Vagina (tissue), 2 donors: ENCODE results near the gene OPRL1. TPM values are rescaled to one million over a fixed set of nuclear protein-coding genes. Genes with fewer than 3 reads are reported as not detected.

Experiments used
- DNase-seq, 2 donors: peaks; one replicate each; pipeline ENCODE4 v3.0.0-alpha.2; 2017; ENCODE audit errors: extremely low spot score in 2 of 2
- H3K27ac ChIP-seq: fragments of 200-600 bp; sonication (generic); one replicate; pipeline ENCODE4 v1.5.1; 2019
- H3K27me3 ChIP-seq: fragments of 200-600 bp; sonication (generic); one replicate; pipeline ENCODE4 v1.5.1; 2019
- H3K36me3 ChIP-seq, 2 donors: fragments of 200-600 bp; sonication (generic); one replicate each; pipeline ENCODE4 v1.5.1; 2017 to 2019
- H3K4me1 ChIP-seq: fragments of 200-600 bp; sonication (generic); one replicate; pipeline ENCODE4 v1.5.1; 2019
- H3K4me3 ChIP-seq, 2 donors: fragments of 200-600 bp; sonication (generic); 1 replicate in 1 of 2; 2 replicates in 1 of 2; pipeline ENCODE4 v1.5.1; 2016 to 2019
- H3K9me3 ChIP-seq: fragments of 200-600 bp; sonication (generic); one replicate; pipeline ENCODE4 v1.5.1; 2019
- POLR2A ChIP-seq, 2 donors: fragments of 450-650 bp; IDR thresholded peaks; one replicate each; pipeline ENCODE4 v1.6.1; 2017; ENCODE audit warnings: antibody characterized with exemption in 2 of 2, mild to moderate bottlenecking in 2 of 2, moderate library complexity in 2 of 2
- POLR2AphosphoS5 ChIP-seq, 2 donors: sonication (generic); formaldehyde crosslinking; IDR thresholded peaks; one replicate each; pipeline ENCODE4 v1.9.0; 2017; ENCODE audit warnings: antibody characterized with exemption in 2 of 2, mild to moderate bottlenecking in 2 of 2, low read depth in 1 of 2; ENCODE audit not compliant: insufficient read depth in 1 of 2
- intact Hi-C: fragments of 100-400 bp; cut with DNase I; formaldehyde crosslinking; loops from one replicate; pipeline ENCODE4 v1.15.1; 2023
- microRNA-seq: library from miRNA; unstranded; fragments of <30 nt; microRNA quantifications from one replicate; pipeline ENCODE4, GENCODE V29; 2017; ENCODE audit warnings: borderline number of aligned reads, borderline replicate concordance
- small RNA-seq: library from RNA; depleted of rRNA; stranded (forward); fragments of <200 nt; gene quantifications from one replicate; pipeline ENCODE3, GENCODE V24; 2016
- total RNA-seq: library from RNA; depleted of rRNA; stranded (reverse); fragments of >200 nt; gene quantifications from one replicate; pipeline ENCODE4 v1.2.3, GENCODE V29; 2016
- TF ChIP-seq, protein P1 (sequence below), 3 experiments: fragments of 450-650 bp in 2 of 3; fragments of 200-600 bp in 1 of 3; sonication (generic) in 1 of 3; IDR thresholded peaks; one replicate each; pipeline ENCODE4 v1.5.1; 2017 to 2019; ENCODE audit warnings: antibody characterized with exemption in 3 of 3, mild to moderate bottlenecking in 2 of 3, moderate library complexity in 2 of 3

The OPRL1 gene
- total RNA-seq, 1 donor from 2014 or later: 1.5 TPM

DNA sequence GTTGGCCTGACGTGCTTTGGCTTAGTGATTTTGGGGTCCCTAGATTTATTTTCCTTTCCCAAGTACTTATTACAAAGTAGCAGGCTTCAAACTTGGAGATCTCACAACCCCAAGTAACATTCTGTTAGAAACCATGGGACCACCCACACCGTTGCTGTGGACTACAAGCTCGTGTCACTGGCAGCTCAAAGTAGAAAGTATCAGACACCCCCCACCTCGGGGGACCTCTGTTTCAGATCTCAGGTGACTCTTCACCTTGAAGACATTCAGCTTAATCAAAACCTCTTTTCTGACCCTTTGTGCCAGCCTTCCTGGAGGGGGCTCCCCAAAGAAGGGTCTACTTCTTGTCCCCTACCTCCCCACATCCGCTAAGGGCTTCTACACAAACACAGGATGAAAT lies 68.7 kb downstream of the OPRL1 start:
- no peaks in the 10 kb centered on the region for H3K27me3 ChIP-seq
- H3K9me3 ChIP-seq: peaks cover 6% of the 10 kb centered on the region
- intact Hi-C loops: no loop called here
- TF ChIP-seq POLR2A (IDR thresholded peaks at IDR 0.05) (no peak), POLR2AphosphoS5 (IDR thresholded peaks at IDR 0.05; ENCODE audit: insufficient read depth in 1 of 2, low read depth in 1 of 2) (no peak)
- TF ChIP-seq, protein P1, sequence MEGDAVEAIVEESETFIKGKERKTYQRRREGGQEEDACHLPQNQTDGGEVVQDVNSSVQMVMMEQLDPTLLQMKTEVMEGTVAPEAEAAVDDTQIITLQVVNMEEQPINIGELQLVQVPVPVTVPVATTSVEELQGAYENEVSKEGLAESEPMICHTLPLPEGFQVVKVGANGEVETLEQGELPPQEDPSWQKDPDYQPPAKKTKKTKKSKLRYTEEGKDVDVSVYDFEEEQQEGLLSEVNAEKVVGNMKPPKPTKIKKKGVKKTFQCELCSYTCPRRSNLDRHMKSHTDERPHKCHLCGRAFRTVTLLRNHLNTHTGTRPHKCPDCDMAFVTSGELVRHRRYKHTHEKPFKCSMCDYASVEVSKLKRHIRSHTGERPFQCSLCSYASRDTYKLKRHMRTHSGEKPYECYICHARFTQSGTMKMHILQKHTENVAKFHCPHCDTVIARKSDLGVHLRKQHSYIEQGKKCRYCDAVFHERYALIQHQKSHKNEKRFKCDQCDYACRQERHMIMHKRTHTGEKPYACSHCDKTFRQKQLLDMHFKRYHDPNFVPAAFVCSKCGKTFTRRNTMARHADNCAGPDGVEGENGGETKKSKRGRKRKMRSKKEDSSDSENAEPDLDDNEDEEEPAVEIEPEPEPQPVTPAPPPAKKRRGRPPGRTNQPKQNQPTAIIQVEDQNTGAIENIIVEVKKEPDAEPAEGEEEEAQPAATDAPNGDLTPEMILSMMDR (IDR thresholded peaks at IDR 0.05): no peak
- H3K4me1 ChIP-seq: no peaks in the 10 kb centered on the region
- H3K27ac ChIP-seq: no peak overlapping the region
- no peak for DNase-seq
- no peak overlapping the region for H3K4me3 ChIP-seq
- no peaks in the 10 kb centered on the region for H3K36me3 ChIP-seq

DNA sequence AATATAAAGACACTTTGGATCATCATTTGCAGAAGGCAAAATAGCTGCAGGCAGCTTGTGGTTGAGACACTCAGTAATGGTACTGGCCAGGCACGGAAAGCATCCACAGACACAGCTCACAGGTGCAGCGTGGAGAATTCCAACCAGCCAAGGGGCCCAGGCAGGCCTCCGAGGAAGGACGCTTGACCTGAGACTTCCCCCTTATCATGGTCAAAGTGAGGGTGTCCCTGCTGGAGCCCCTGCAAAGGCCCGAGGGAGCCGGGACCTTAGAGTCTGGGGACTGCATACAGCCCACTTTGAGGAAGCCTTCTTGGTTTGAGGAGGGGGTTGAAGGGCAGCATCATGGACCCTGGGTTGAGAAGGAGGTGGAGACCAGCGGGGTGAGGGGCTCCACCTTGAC lies 69.3 kb downstream of the OPRL1 start:
- Histone ChIP-seq H3K36me3 (no peaks in the 10 kb centered on the region), H3K9me3 (peaks cover 6% of the 10 kb centered on the region), H3K27me3 (no peaks in the 10 kb centered on the region), H3K4me1 (no peaks in the 10 kb centered on the region), H3K4me3 (no peak overlapping the region), H3K27ac (no peak overlapping the region)
- intact Hi-C loops: no loop called here
- DNase-seq: no peak
- TF ChIP-seq, protein P1 (IDR thresholded peaks at IDR 0.05): no peak
- no peak for TF ChIP-seq POLR2AphosphoS5 (IDR thresholded peaks at IDR 0.05; ENCODE audit: insufficient read depth in 1 of 2, low read depth in 1 of 2)
- TF ChIP-seq POLR2A (IDR thresholded peaks at IDR 0.05): no peak

DNA sequence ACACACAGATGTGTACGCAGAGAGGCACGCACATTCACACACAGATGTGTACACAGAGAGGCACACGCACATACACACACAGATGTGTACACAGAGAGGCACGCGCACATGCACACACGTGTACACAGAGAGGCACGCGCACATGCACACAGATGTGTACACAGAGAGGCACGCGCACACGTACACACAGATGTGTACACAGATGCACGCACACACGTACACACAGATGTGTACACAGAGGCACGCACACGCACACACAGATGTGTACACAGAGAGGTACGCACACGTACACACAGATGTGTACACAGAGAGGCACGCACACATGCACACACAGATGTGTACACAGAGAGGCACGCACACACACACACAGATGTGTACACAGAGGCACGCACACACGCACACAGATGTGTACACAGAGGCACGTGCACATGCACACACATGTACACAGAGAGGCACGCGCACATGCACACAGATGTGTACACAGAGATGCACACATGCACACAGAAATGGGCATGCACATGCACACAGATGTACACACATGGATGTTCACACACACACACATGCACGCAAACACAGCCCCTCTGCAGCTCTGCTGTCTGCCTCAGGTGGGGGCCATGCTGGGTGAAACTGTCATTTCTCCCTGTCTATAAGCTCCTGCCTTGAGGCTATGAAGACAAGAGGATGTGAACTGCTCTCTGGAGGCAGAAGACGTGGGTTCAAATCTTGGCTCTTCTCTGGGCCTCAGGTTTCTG lies 70.1 kb downstream of the OPRL1 start:
- no peak for DNase-seq
- TF ChIP-seq, protein P1 (IDR thresholded peaks at IDR 0.05): no peak
- TF ChIP-seq POLR2A (IDR thresholded peaks at IDR 0.05) (no peak), POLR2AphosphoS5 (IDR thresholded peaks at IDR 0.05; ENCODE audit: insufficient read depth in 1 of 2, low read depth in 1 of 2) (no peak)

More for the DNA sequence above, 70.1 kb downstream of the OPRL1 start:
- intact Hi-C loops: no loop called here
- no peaks in the 10 kb centered on the region for H3K36me3 ChIP-seq
- H3K27ac ChIP-seq: no peak overlapping the region
- no peaks in the 10 kb centered on the region for H3K4me1 ChIP-seq
- no peak overlapping the region for H3K4me3 ChIP-seq
- no peaks in the 10 kb centered on the region for H3K27me3 ChIP-seq
- H3K9me3 ChIP-seq: peaks cover 3% of the 10 kb centered on the region

Small RNA genes lying within 50 kb of the gene (microRNA-seq; reads per million reads assigned to microRNA genes)
- not detected for gene MIR6813

Small RNA genes lying within 50 kb of the gene (small RNA-seq; reads per million reads assigned to genes)
- gene AL355803.1 (not detected), gene MIR6813 (not detected)

Other genes with a start within 250 kb of the OPRL1 start
- 7.4 TPM for gene ZBTB46, start 248.8 kb upstream of the OPRL1 start, total RNA-seq
- not detected for gene ABHD16B, start 218.6 kb upstream of the OPRL1 start, total RNA-seq
- gene TPD52L2, start 214.8 kb upstream of the OPRL1 start, total RNA-seq: 90.1 TPM
- gene DNAJC5, start 185.0 kb upstream of the OPRL1 start, total RNA-seq: 25.8 TPM
- gene UCKL1, start 123.7 kb upstream of the OPRL1 start, total RNA-seq: 50.1 TPM
- 10.3 TPM for gene ZNF512B, start 110.2 kb upstream of the OPRL1 start, total RNA-seq
- gene SAMD10, start 100.4 kb upstream of the OPRL1 start, total RNA-seq: 11.8 TPM
- gene PRPF6, start 99.0 kb upstream of the OPRL1 start, total RNA-seq: 50.6 TPM
- 0.98 TPM for gene C20orf204, start 43.9 kb upstream of the OPRL1 start, total RNA-seq
- 57.2 TPM for gene SOX18, start 30.4 kb upstream of the OPRL1 start, total RNA-seq
- gene TCEA2, start 16.9 kb upstream of the OPRL1 start, total RNA-seq: 33.1 TPM
- gene RGS19, start 564 bp upstream of the OPRL1 start, total RNA-seq: 20.6 TPM
- not detected for gene LKAAEAR1, start 4.3 kb downstream of the OPRL1 start, total RNA-seq
- gene NPBWR2, start 27.5 kb downstream of the OPRL1 start, total RNA-seq: not detected
- not detected for gene MYT1, start 84.4 kb downstream of the OPRL1 start, total RNA-seq
- 45.2 TPM for gene PCMTD2, start 175.7 kb downstream of the OPRL1 start, total RNA-seq